ENCODE measurements around the gene SFI1. TPM values are rescaled to one million over a fixed set of nuclear protein-coding genes. Genes with fewer than 3 reads are reported as not detected.
"Not testable (repeated sequence)": the region's sequence is repeated elsewhere in the genome, so short reads cannot be mapped to it uniquely, and the experiment has no call there.

Gene SFI1
- total and polyA plus RNA-seq, 4 donors, result 3.1 to 16.2 (median 7.4) TPM

- H3K4me1 ChIP-seq (ENCODE audit: control insufficient read depth in 4 of 4, insufficient read depth in 4 of 4, low read length in 3 of 4), result peaks cover 1 to 3% (median 3%) of the 10 kb centered on the region in 4 donors
- H3K27ac ChIP-seq (ENCODE audit: low read depth in 1 of 2, low read length in 2 of 2), result no peak overlapping the region
- no peak overlapping the region for H3K4me3 ChIP-seq (ENCODE audit: low read depth in 1 of 3, low read length in 3 of 3)
- WGBS, result 80% methylated on average over 7 of the region's 7 CpGs
- peaks cover 0 to 17% (median 3%) of the 10 kb centered on the region in 4 donors for H3K36me3 ChIP-seq (ENCODE audit: control insufficient read depth in 4 of 4, insufficient read depth in 3 of 4, low read depth in 1 of 4, low read length in 3 of 4)
- TF ChIP-seq NR2F2 (IDR thresholded peaks at IDR 0.05) (peak; percentile 67), JUND (IDR thresholded peaks at IDR 0.05) (no peak)
- DNase-seq (ENCODE audit: low spot score), result no peak
- no peaks in the 10 kb centered on the region for H3K27me3 ChIP-seq (ENCODE audit: control insufficient read depth in 4 of 4, insufficient read depth in 4 of 4, low read length in 3 of 4)
- no peaks in the 10 kb centered on the region for H3K9me3 ChIP-seq (ENCODE audit: control insufficient read depth in 4 of 4, low read length in 3 of 4)
- no peak overlapping the region for H3K9ac ChIP-seq (ENCODE audit: low read depth in 1 of 2, low read length in 2 of 2)
Measured at GRCh38 chr22:31586137-31586920, 90.0 kb downstream of the SFI1 start.

- DNase-seq (ENCODE audit: low spot score), result no peak
- Histone ChIP-seq H3K27me3 (ENCODE audit: control insufficient read depth in 4 of 4, insufficient read depth in 4 of 4, low read length in 3 of 4) (no peaks in the 10 kb centered on the region), H3K4me1 (ENCODE audit: control insufficient read depth in 4 of 4, insufficient read depth in 4 of 4, low read length in 3 of 4) (peaks cover 1 to 3% (median 3%) of the 10 kb centered on the region in 4 donors), H3K9ac (ENCODE audit: low read depth in 1 of 2, low read length in 2 of 2) (no peak overlapping the region), H3K36me3 (ENCODE audit: control insufficient read depth in 4 of 4, insufficient read depth in 3 of 4, low read depth in 1 of 4, low read length in 3 of 4) (peaks cover 0 to 11% (median 3%) of the 10 kb centered on the region in 4 donors), H3K27ac (ENCODE audit: low read depth in 1 of 2, low read length in 2 of 2) (no peak overlapping the region), H3K9me3 (ENCODE audit: control insufficient read depth in 4 of 4, low read length in 3 of 4) (no peaks in the 10 kb centered on the region), H3K4me3 (ENCODE audit: low read depth in 1 of 3, low read length in 3 of 3) (no peak overlapping the region)
- TF ChIP-seq RAD21 (IDR thresholded peaks at IDR 0.05) (peak in 1 of 2 donors; percentile 19), NR2F2 (IDR thresholded peaks at IDR 0.05) (peak; percentile 27), FOXA1 (IDR thresholded peaks at IDR 0.05) (no peak), ZBTB33 (IDR thresholded peaks at IDR 0.05) (peak; percentile 25), FOXA2 (IDR thresholded peaks at IDR 0.05) (no peak), RXRA (IDR thresholded peaks at IDR 0.05) (peak; percentile 36 to 40), HNF4G (IDR thresholded peaks at IDR 0.05) (peak; percentile 41), GABPA (IDR thresholded peaks at IDR 0.05 in 1 of 2, conservative IDR thresholded peaks at IDR 0.05 in 1 of 2) (no peak), TAF1 (conservative IDR thresholded peaks at IDR 0.05) (peak; percentile 86), SP1 (IDR thresholded peaks at IDR 0.05) (peak; percentile 61), EGR1 (IDR thresholded peaks at IDR 0.05; ENCODE audit: low read depth in 2 of 2) (no peak), JUND (IDR thresholded peaks at IDR 0.05) (no peak), CTCF (IDR thresholded peaks at IDR 0.05; ENCODE audit: low read depth, low read length, missing input control) (no peak), YY1 (IDR thresholded peaks at IDR 0.05) (peak; percentile 63), REST (IDR thresholded peaks at IDR 0.05) (no peak), HNF4A (conservative IDR thresholded peaks at IDR 0.05) (peak; percentile 60 to 80)
- TF ChIP-seq, protein P1, sequence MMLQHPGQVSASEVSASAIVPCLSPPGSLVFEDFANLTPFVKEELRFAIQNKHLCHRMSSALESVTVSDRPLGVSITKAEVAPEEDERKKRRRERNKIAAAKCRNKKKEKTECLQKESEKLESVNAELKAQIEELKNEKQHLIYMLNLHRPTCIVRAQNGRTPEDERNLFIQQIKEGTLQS (IDR thresholded peaks at IDR 0.05), result no peak
- TF ChIP-seq, protein P2, sequence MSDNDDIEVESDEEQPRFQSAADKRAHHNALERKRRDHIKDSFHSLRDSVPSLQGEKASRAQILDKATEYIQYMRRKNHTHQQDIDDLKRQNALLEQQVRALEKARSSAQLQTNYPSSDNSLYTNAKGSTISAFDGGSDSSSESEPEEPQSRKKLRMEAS (IDR thresholded peaks at IDR 0.05), result peak; percentile 21
- 67% methylated on average over 6 of the region's 6 CpGs for WGBS
Measured at GRCh38 chr22:31588970-31589675, 92.8 kb downstream of the SFI1 start.

DNA sequence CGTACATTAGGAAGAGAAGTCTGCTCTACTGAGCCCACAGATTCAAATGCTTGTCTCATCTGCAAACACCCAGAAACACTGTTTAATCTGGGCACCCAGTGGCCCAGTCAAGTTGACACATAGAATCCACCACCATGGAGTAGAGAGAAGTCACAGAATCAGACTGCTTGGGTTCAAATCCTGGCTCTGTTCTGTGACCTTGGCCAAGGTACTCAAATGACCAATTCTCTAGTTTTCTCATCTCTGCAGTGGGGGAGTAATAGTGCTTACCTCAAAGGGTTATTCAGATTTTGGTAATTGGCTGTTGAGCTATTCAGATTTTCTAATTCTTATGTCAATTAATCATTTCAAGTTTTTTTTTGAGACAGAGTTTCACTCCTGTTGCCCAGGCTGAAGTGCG is 93.8 kb downstream of the SFI1 start:
- H3K4me1 ChIP-seq (ENCODE audit: control insufficient read depth in 4 of 4, insufficient read depth in 4 of 4, low read length in 3 of 4); H3K27me3 ChIP-seq (ENCODE audit: control insufficient read depth in 4 of 4, insufficient read depth in 4 of 4, low read length in 3 of 4); H3K4me3 ChIP-seq (ENCODE audit: low read depth in 1 of 3, low read length in 3 of 3); H3K9me3 ChIP-seq (ENCODE audit: control insufficient read depth in 4 of 4, low read length in 3 of 4); H3K27ac ChIP-seq (ENCODE audit: low read depth in 1 of 2, low read length in 2 of 2); DNase-seq (ENCODE audit: low spot score); H3K9ac ChIP-seq (ENCODE audit: low read depth in 1 of 2, low read length in 2 of 2): not testable (repeated sequence)
- WGBS, result 100% methylated on average over 1 of the region's 2 CpGs
- peaks cover 0 to 11% (median 3%) of the 10 kb centered on the region in 4 donors for H3K36me3 ChIP-seq (ENCODE audit: control insufficient read depth in 4 of 4, insufficient read depth in 3 of 4, low read depth in 1 of 4, low read length in 3 of 4)

All from liver (tissue), 9 donors.